Stimulated activated CD8-positive, alpha-beta memory T cell treated with anti-CD3 and anti-CD28 coated beads, Interleukin-15, amount 100 ng/mL, for 4 hours (primary cell): ENCODE measurements around the gene TRIM25.

Experiments used
- DNase-seq, 2 donors: peaks; one replicate each; pipeline ENCODE4 v3.0.0-alpha.2; 2020; ENCODE audit warnings: low read depth in 2 of 2

Gene TRIM25

DNA sequence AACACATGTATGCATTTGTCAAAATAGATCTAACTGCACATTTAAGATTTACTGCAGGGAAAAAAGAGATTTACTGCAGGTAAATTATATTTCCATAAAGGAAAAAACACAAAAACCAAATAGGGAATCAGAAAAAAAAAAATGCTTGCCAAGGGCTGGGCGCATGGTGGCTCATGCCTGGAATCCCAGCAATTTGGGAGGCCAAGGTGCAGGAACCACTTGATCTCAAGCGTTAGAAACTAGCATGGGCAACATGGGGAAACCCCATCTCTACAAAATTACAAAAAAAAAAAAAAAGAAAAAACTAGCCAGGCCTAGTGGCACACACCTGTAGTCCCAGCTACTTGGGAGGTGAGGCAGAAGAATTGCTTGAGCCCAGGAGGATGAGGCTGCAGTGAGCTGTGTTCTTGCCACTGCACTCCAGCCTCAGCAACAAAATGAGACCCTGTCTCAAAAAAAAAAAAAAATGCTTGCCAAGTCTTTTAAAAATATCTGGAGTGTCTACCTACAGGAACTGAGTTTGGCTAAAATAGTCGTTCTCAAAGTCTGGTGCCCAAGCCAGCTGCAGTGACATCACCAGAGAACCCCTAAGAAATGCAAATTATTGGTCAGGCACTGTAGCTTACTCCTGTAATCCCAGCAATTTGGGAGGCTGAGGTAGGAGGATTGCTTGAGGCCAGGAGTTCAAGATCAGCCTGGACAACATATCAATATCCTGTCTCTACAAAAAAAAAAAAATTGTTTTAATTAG is 17.5 kb downstream of the TRIM25 start:
- DNase-seq, result no peak

GRCh38 chr17:56894859-56895455 is 18.9 kb downstream of the TRIM25 start:
- no peak for DNase-seq

- no peak for DNase-seq
These were observed 20.3 kb downstream of the TRIM25 start for GRCh38 chr17:56893503-56893902.

- no peak for DNase-seq
These were observed 21.5 kb downstream of the TRIM25 start for GRCh38 chr17:56892333-56892732.

DNA sequence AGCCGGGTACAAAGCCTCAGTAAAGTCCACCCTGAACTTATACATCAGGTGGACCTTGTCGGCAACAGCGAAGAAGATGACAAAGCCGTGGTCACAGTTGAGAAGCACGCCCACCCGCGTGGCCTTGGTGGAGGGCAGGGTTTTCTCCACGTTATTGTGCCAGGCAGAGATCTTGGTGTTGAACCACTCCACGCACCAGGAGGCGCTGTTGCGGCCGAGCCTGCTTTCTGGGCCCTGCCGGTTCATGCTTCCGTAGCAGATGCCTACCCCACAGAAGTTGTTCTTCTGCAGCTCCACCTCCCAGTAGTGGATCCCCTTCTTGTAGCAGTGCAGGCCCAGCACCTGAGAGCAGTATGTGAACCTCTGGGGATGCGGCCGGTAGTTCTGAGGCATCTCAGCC is 22.1 kb downstream of the TRIM25 start:
- peak; percentile 20 to 24 for DNase-seq

GRCh38 chr17:56890906-56891674 is 22.8 kb downstream of the TRIM25 start:
- no peak for DNase-seq

- DNase-seq, result no peak
These were observed 23.5 kb downstream of the TRIM25 start for GRCh38 chr17:56890390-56890789.

DNA sequence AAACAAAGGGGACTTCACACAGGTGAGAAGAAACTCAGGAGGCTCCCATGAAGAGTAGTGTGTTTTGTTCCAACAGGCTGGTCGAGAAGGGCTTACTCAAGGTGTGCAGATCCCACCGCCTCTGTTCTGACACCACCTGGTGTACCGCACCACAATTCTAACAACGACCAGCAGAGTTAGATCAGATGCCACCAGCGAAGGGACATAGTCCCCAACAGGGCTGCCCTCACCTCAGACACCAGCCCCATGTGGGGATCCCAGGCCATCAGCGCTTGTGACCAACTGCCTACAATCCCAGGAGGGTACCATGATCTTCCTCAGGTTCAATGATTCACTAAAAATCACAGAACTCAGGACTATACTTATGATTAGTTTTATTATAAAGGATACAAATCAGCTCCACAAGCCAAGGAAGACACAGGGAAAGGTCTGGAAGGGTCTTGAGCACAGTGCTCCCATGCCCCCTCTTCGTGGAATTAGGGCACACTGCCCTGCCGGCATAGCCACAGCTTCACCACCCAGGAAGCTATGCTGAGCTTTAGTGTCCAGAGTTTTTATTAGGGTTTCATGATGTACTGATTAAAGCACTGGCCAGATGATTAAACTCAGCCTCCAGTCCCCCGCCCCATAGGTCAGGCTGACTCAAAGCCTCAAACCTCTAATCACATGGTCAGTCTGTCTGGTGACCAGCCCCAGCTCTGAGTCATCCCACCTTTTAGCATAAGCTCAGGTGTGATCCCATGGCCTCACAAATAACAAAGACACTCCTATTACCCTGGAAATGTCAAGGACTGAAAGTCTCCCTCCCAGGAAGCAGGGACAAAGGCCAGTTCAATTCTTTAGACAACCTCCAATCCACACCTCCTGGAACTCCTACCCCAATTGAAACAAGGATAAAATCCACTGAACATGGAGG is 26.0 kb downstream of the TRIM25 start:
- no peak for DNase-seq

DNA sequence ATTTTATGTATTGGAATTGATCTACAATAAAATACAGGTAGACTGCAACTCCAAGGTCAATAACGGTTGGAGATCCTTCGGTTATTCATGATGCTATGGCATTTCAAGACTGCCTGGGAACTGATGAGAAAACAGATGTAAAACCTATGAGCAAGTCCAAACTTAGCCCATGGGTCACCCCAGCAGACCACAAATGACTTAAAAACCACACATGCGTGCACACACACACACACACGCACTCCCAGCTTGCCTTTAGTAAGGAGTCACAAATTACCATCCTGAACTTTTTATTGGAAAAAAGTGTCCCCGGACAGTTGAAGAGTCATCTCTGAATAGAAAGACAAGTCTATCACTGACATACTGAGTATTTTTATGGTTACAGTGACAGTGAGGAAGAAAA is 26.7 kb downstream of the TRIM25 start:
- DNase-seq, result no peak

DNA sequence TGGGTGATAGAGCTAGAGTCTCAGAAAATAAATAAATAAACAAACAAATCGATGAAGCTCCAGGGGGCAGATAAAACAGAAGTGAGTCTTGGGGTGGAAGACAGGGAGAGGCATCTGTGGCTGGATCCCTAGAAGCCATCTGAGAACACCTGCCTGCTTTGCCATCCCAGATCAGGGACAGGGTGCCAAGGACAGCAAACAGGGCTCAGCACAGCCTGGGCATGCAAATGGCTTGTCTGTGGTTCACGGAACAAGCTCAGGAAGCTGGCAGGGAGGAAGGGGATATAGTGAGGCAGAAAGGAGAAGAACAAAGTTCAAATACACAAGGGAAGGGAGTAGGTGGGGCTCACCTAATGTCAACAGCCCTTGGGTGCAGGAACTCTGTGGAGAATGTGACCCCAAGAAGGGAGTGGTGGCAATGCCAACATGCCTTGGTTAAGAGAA is 27.5 kb downstream of the TRIM25 start:
- no peak for DNase-seq

DNA sequence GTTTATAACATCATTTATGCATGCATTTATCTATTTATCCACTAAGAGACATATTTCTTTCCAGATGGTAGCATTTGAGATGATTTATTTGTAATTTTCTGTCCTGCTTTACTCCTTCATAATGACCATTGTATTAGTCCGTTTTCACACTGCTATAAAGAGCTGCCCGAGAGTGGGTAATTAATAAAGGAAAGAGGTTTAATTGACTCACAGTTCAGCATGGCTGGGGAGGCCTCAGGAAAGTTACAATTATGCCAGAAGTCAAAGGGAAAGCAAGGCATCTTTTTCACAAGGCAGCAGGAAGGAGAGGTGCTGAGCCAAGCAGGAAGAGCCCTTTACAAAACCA is 28.6 kb downstream of the TRIM25 start:
- DNase-seq, result no peak

DNA sequence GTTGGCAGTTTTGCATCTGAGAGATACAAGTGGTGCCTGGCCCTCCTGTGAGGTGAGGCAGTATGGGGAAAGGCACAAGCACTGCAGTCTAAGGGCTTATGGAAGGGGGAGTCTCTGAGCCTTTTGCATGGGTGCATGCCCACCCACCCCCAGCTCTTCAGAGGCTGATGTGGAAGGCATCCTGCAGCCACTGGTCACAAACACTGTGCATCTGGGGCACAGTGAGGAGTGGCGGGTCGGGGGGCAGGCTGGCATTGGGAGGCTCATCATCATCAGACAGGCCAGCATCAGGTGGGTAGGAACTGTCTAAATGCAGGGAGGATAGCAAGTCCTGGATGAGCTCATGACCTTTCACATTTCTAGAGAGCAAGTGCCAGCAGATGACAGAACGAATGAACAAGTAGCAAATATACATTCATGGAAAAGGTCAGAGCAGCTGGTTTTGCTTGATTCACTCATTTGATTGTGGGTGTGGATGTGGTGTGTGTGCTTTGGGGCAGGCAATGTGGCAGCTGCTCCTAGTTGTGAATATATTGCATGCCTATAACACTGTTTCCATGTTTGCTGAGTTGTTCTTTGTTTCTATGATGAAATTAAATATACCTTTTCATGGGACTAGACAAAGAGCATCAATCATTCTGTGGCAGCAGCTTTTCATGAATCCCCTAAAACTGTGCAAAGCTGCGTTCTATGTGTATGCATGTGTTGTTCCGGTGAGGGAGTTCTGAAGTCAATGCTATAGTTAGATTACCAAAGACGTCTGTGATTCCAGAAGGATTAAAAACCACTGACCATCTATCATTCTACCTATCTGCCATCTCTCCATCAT is 29.2 kb downstream of the TRIM25 start:
- DNase-seq, result no peak

GRCh38 chr17:56883616-56884015 is 30.2 kb downstream of the TRIM25 start:
- no peak for DNase-seq

GRCh38 chr17:56881685-56882295 is 32.1 kb downstream of the TRIM25 start:
- DNase-seq, result no peak

DNA sequence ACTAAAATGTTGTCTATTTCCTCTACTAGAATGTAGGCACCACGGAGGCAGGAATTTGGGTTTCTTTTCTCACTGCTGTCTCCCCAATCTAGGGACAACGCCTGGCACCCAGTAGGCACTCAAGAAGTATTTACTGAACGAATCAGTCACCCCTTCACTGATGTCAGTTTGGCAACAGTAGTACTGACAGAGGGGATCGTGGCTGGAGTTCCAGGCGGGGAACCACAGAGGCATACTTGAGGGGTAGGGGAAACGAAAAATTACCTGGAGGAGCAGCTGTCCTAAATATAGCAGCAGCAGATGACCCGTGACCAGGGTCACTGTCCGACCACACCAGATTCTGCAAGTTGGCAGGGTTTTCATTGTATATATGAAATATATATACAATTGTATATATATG is 33.3 kb downstream of the TRIM25 start:
- DNase-seq, result no peak

DNA sequence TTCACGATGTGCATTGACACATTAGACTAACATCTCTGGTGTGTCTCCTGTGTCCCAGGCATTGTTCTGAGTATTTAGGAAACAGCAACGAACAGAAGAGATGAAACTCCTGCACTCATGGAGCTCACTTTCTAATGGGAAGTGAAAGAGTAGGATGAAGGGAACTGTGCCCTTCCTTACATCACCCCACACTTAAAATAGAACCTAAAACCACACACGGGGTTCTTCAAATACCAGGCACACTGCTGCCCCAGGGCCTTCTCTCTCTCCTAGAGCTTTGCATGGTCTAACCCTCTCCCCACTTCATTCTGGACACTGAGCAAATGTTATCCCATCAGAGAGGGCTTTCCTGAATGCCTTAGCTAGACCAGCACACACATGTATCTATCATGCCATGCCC is 33.7 kb downstream of the TRIM25 start:
- DNase-seq, result no peak

DNA sequence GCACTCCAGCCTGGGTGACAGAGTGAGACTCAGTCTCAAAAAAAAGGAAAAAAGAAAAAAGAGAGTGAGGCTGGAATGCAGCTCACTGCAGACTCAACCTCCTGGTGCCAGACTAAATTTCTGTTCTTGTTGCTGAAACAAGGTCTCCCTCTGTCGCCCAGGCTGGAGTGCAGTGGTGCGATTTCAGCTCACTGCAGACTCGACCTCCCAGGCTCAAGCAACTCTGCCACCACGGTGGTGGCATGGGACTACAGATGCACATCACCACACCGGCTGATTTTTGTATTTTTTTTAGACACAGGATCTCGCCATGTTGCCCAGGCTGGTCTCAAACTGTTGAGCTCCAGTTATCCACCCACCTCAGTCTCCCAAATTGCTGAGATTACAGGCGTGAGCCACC is 34.6 kb downstream of the TRIM25 start:
- DNase-seq, result no peak

DNA sequence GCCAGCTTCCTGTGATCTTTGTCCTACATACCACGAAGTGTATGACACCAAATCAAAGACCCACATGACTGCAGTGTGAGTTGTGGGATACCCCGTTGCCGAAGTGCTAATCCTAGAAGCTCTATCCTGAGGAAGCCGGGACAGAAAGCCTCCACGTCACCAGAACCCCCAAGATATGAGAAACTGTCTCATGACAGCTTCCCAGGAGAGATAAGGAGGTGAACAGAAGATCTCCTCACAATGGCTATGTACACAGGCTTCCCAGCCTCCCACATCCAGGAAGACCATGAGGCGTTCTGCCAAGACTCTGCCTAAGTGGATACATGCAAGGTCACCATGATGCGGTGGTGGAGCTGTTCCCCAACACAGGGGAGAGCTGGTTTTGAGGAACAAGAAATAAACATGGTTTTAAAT is 37.1 kb downstream of the TRIM25 start:
- no peak for DNase-seq

- no peak for DNase-seq
These were observed 43.7 kb downstream of the TRIM25 start for GRCh38 chr17:56870081-56870651.

DNA sequence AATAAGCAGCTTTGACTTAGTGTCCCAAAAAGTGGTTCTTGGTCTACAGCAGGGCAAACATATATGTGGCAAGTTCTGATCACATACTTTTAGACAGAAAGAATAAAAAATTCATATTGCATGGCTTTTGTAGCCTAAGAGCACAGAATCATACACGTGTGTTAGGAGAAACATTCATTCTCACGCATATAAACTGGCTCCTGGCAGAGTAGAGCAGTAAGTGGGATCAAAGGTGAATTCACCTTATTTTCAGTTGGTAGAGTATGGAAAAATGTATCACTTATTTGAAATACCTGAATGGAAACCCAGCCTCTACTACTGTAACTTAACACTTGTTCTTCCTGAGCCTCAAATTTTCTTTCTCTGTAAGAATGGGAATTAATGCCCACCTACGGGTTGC is 45.1 kb downstream of the TRIM25 start:
- no peak for DNase-seq
